ENCODE measurements around the gene HOXA10.

The HOXA10 gene

GRCh38 chr7:27167916-27168264 lies 6.2 kb downstream of the HOXA10 start:
- peaks cover 17% of the 10 kb centered on the region for H3K4me1 ChIP-seq (ENCODE audit: low read depth, poor library complexity, severe bottlenecking)
- no peak overlapping the region for H3K27ac ChIP-seq
- H3K4me3 ChIP-seq (IDR thresholded peaks at IDR 0.05; ENCODE audit: insufficient read depth, low read depth, low read length) = no peak overlapping the region
- no peak overlapping the region for H3K4me2 ChIP-seq
- no peak overlapping the region for H2AFZ ChIP-seq (ENCODE audit: low read depth)
- no peak overlapping the region for H3K9ac ChIP-seq
- no peaks in the 10 kb centered on the region for H3K36me3 ChIP-seq (ENCODE audit: insufficient read depth)
- H4K20me1 ChIP-seq (ENCODE audit: insufficient read depth) = no peaks in the 10 kb centered on the region
- H3K79me2 ChIP-seq (ENCODE audit: insufficient read depth, low read depth) = no peaks in the 10 kb centered on the region
- TF ChIP-seq CTCF (conservative IDR thresholded peaks at IDR 0.05; ENCODE audit: low read depth, low read length) = no peak
- peaks cover 15% of the 10 kb centered on the region; the same call in 1 of the 2 replicates for H3K27me3 ChIP-seq (ENCODE audit: insufficient read depth, low read depth)

- H4K20me1 ChIP-seq (ENCODE audit: insufficient read depth) = no peaks in the 10 kb centered on the region
- TF ChIP-seq CTCF (conservative IDR thresholded peaks at IDR 0.05; ENCODE audit: low read depth, low read length) = no peak
- no peak overlapping the region for H3K4me3 ChIP-seq (IDR thresholded peaks at IDR 0.05; ENCODE audit: insufficient read depth, low read depth, low read length)
- H3K4me2 ChIP-seq = no peak overlapping the region
- H3K4me1 ChIP-seq (ENCODE audit: low read depth, poor library complexity, severe bottlenecking) = peaks cover 11% of the 10 kb centered on the region
- H2AFZ ChIP-seq (ENCODE audit: low read depth) = no peak overlapping the region
- no peak overlapping the region for H3K9ac ChIP-seq
- H3K36me3 ChIP-seq (ENCODE audit: insufficient read depth) = no peaks in the 10 kb centered on the region
- peaks cover 9% of the 10 kb centered on the region; the same call in 1 of the 2 replicates for H3K27me3 ChIP-seq (ENCODE audit: insufficient read depth, low read depth)
- H3K27ac ChIP-seq = no peak overlapping the region
- no peaks in the 10 kb centered on the region for H3K79me2 ChIP-seq (ENCODE audit: insufficient read depth, low read depth)
Observed at GRCh38 chr7:27166531-27167505, 7.3 kb downstream of the HOXA10 start.

- Histone ChIP-seq H3K27me3 (ENCODE audit: insufficient read depth, low read depth) (peaks cover 6% of the 10 kb centered on the region; the same call in 1 of the 2 replicates), H3K36me3 (ENCODE audit: insufficient read depth) (no peaks in the 10 kb centered on the region), H4K20me1 (ENCODE audit: insufficient read depth) (no peaks in the 10 kb centered on the region), H3K27ac (no peak overlapping the region), H2AFZ (ENCODE audit: low read depth) (no peak overlapping the region), H3K9ac (no peak overlapping the region), H3K4me1 (ENCODE audit: low read depth, poor library complexity, severe bottlenecking) (peaks cover 3% of the 10 kb centered on the region), H3K79me2 (ENCODE audit: insufficient read depth, low read depth) (no peaks in the 10 kb centered on the region), H3K4me2 (no peak overlapping the region), H3K4me3 (IDR thresholded peaks at IDR 0.05; ENCODE audit: insufficient read depth, low read depth, low read length) (no peak overlapping the region)
- TF ChIP-seq CTCF (conservative IDR thresholded peaks at IDR 0.05; ENCODE audit: low read depth, low read length) = no peak
Observed at GRCh38 chr7:27165996-27166530, 8.1 kb downstream of the HOXA10 start.

GRCh38 chr7:27165089-27165995 lies 8.8 kb downstream of the HOXA10 start, which contains the start of gene HOXA9:
HOXA9 (minus strand) TSS chr7:27165537; CDS start chr7:27165457, 80 bp downstream.
- no peaks in the 10 kb centered on the region for H3K4me1 ChIP-seq (ENCODE audit: low read depth, poor library complexity, severe bottlenecking)
- no peaks in the 10 kb centered on the region for H4K20me1 ChIP-seq (ENCODE audit: insufficient read depth)
- no peak within 1 kb of the TSS for H3K9ac ChIP-seq
- no peak within 1 kb of the TSS for H2AFZ ChIP-seq (ENCODE audit: low read depth)
- H3K36me3 ChIP-seq (ENCODE audit: insufficient read depth) = no peaks in the 10 kb centered on the region
- no peak within 1 kb of the TSS for H3K4me3 ChIP-seq (IDR thresholded peaks at IDR 0.05; ENCODE audit: insufficient read depth, low read depth, low read length)
- no peaks in the 10 kb centered on the region for H3K27me3 ChIP-seq (ENCODE audit: insufficient read depth, low read depth)
- H3K4me2 ChIP-seq = no peak within 1 kb of the TSS
- no peaks in the 10 kb centered on the region for H3K79me2 ChIP-seq (ENCODE audit: insufficient read depth, low read depth)
- H3K27ac ChIP-seq = no peak within 1 kb of the TSS
- no peak for TF ChIP-seq CTCF (conservative IDR thresholded peaks at IDR 0.05; ENCODE audit: low read depth, low read length)
